Stromal cell of bone marrow (primary cell): ENCODE data around the gene ARHGEF6.
"Not testable (repeated sequence)": the region's sequence is repeated elsewhere in the genome, so short reads cannot be mapped to it uniquely, and the experiment has no call there.

Experiments
- DNase-seq: peaks from one replicate; pipeline ENCODE4 v3.0.0-alpha.2; 2012; ENCODE audit warnings: low read depth

ARHGEF6 gene, protein sequence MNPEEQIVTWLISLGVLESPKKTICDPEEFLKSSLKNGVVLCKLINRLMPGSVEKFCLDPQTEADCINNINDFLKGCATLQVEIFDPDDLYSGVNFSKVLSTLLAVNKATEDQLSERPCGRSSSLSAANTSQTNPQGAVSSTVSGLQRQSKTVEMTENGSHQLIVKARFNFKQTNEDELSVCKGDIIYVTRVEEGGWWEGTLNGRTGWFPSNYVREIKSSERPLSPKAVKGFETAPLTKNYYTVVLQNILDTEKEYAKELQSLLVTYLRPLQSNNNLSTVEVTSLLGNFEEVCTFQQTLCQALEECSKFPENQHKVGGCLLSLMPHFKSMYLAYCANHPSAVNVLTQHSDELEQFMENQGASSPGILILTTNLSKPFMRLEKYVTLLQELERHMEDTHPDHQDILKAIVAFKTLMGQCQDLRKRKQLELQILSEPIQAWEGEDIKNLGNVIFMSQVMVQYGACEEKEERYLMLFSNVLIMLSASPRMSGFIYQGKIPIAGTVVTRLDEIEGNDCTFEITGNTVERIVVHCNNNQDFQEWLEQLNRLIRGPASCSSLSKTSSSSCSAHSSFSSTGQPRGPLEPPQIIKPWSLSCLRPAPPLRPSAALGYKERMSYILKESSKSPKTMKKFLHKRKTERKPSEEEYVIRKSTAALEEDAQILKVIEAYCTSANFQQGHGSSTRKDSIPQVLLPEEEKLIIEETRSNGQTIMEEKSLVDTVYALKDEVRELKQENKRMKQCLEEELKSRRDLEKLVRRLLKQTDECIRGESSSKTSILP

DNA sequence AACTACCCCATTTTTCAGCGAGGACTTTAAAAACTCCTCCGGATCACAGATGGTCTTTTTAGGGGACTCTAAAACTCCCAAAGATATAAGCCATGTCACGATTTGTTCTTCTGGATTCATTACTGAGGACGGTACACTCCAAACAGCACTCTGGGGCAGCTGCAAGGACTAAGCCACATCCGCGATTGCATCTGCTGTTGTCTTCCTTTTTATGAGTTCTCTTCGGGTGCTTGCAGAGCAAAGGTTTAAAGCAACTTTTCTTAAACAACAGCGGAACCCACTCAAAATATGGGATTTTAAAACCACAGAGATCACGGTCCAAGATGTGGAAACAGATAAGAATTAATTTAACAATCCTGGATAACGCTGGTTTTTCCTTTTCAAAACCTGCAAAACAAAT, at the start of gene ARHGEF6:
Gene ARHGEF6 (minus strand): TSS at position 170 of the 400 bp plus-strand sequence. CDS start 50 bp downstream, at position 120.
- no peak for DNase-seq

DNA sequence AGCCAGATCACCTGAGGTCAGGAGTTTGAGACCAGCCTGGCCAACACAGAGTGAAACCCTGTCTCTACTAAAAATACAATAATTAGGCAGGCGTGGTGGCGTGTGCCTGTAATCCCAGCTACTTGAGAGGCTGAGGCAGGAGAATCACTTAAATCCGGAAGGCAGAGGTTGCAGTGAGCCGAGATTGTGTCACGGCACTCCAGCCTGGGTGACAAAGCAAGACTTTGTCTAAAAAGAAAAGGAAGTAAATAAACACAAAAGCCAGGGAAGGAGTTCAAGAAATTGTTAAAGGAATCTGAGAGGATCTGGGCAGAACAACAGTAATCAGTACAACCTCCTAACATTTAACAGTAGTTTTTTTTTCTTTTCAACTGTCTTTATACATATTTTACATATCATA, 48.7 kb upstream of the ARHGEF6 start:
- DNase-seq: no peak

DNA sequence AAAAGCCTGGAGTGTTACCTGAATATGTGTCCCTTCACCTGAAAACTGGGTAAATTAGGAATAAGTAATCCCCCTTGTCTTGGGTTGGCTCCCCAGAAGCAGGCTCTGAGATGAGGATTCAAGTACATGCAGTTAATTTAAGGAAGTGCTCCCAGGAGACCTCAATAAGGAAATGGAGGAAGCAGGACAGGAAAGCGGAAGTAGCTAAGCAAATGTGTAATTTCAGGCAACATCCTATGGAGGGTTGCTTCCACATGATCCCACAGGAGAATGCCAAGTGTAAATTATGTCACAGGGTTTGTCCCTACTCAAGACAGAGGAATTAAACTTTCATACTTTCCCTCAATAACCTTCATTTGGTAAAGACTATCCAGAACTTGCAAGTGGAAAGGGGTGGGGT, 48.1 kb upstream of the ARHGEF6 start:
- DNase-seq: no peak

DNA sequence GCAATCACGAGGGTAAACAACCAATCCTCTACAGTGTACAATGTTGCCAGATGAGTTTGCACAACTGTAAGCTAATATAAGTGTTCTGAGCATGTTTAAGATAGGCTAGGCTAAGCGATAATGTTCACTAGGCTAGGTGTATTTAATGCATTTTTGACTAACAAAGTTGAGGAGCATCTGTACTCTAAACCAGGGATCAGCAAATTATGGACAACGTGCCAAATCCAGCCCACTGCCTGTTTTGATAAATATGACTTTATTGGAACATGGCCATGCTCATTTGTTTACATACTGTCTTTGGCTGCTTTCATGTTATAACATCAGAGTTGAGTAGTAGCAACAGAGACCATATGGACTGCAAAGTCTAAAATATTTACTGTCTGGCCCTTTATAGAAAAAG, 46.3 kb upstream of the ARHGEF6 start:
- no peak for DNase-seq

DNA sequence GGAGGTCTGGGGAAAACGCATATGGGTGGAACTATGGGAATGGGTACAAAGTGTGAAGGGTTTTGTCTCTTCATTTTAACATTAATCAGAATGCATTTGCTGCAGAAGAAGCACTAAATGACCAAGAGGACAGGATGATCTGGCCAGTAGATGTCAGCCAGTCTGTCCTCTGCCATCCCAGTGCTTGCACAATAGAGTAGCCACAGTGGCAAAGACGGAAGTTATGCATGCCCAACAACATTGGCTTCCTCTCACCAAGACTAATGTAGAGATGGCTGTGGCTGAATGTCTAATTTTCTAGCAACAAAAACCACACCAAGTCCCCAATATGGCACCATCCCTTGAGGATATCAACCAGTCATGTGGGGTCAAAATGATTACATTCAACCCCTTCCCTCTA, 45.0 kb upstream of the ARHGEF6 start:
- DNase-seq: no peak

DNA sequence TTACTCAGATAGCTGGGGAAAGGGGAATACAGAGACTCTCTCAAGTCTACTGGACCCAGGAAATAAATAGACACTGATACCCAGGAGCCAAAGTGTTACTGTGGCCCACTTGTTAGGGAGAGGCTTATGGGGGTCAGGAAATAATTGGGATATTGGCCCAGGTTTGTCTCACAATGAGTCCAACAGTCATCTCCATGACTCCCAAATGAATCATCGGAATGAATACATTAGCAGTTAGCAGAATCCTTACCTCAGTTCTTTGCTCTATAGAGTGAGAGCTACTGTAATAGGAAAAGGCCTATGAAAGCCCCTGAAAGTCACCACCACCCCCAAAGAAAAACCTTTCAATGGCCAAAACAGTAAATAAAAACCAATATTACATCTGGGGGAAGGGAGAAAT, 42.4 kb upstream of the ARHGEF6 start:
- peak; percentile 17 for DNase-seq

DNA sequence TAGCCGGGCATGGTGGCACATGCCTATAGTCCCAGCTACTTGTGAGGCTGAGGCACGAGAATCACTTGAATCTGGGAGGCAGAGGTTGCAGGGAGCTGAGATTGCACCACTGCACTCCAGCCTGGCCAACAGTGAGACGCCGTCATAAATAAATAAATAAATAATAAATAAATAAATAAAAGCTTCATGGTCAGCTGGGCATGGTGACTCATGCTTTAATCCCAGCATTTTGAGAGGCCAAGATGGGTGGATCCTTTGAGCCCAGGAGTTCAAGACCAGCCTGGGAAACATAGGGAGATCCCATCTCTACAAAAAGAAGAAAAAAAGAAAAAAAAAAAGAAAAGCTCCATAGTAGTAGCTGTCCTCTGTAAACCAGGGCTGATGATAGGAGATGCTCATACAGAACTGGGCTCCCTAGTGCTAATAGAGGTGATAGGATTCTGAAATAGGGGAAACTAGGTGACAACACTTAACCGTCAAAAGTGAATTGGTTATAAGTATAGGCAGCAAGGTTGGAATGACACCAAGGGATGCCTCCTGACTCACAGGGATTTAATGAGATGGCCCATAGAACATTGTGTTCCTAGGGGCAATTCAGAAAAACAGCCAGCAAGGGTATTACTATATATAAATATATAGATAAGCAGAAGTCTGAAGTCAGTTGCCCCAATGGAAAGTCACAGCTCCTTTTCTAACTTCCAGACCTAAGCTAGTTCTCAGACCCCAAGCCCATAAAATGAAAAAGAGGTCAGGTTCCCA, 41.8 kb upstream of the ARHGEF6 start:
- DNase-seq: no peak

DNA sequence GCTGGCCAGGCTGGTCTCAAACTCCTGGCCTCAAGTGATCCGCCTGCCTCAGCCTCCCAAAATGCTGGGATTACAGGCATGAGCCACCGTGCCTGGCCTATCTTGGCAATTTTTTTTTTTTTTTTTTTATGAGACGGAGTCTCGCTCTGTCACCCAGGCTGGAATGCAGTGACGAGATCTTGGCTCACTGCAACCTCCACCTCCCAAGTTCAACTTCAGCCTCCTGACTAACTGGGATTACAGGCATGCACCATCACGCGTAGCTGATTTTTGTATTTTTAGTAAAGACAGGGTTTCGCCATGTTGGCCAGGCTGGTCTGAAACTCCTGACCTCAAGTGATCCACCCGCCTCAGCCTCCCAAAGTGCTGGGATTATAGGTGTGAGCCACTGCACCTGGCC, 39.0 kb upstream of the ARHGEF6 start:
- not testable (repeated sequence) for DNase-seq

DNA sequence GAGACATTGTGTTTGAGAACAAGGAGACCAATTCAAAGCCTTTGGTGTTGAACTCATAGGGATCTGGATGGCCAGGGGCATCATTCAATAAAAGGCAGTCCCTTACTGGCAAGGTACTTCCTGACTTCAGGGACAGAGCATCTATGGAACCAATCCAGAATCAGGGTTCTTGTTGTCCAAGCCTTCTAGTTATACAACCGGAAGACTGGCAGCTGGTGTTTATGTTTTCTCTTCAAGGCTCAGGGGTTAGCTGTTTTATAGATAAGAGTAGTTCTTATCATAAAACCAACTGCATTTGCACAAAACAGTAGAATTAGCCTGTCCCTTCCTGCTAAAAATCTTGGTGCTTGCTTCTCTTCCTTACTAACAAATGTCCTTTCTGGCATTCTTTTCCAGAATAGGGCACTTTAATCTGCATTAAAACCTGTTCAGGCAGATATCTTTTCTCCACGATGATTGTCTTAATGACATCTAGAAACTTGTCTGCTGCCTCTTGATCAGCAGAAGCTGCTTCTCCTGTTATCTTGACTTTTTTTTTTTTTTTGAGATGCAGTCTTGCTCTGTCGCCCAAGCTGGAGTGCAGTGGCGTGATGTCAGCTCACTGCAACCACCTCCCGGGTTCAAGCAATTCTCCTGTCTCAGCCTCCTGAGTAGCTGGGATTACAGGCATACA, 38.4 kb upstream of the ARHGEF6 start:
- DNase-seq: no peak

DNA sequence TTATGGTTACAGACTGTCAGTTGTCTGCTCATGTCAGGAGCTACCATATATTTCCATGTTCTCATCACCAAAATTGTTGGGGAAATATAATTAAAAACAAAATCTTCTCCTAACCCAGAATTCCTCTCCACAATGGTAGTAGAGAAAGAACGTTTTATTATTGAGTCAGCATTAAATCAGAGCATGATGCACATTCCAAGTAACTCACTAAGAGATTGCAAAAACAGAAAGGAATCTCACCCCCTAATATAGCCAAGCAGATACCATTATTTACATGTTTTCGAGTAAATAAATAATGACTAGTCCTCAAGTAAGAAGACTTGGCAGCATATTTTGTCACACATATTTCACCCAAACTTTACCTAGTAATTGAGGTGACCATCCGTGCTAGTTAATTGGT, 36.2 kb upstream of the ARHGEF6 start:
- DNase-seq: no peak

DNA sequence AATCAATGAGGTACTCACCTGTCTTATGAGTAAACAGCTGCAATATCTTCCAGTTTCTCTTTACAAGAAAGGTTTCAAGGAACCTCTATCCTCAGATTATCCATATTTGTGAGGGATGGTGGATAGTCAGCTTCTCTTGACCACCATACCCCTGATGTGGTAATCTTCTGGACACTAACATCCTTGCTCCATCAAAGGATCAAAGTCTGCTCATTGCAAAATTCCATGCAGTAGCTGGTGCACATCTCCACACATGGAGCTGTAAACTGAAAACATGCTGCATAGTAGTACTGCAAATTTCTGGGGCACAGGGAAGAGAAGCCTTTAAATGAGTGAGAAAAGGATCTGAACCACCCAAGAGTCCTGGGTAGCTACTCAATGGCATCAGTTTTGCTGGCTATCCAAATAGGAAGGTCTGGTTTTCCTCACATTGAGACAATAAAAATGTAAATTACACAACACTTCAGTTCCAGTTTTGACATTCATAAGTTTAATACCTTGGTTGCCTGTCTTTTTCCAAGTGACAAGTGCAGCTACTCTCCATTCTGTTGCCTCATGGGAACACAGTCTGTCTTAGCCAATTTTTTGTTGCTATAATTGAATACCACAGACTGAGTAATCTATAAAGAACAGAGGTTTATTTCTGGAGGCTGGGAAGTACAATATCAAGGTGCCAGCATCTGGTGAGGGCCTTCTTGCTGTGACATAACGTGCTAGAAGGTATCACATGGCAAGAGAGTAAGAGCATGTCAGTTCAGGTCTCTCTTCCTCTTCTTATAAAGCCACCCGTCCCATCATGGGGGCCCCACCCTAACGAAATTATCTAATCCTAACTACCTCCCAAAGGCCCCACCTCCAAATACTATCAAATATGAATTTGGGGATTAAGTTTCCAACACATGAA, 34.4 kb upstream of the ARHGEF6 start:
- DNase-seq: no peak

DNA sequence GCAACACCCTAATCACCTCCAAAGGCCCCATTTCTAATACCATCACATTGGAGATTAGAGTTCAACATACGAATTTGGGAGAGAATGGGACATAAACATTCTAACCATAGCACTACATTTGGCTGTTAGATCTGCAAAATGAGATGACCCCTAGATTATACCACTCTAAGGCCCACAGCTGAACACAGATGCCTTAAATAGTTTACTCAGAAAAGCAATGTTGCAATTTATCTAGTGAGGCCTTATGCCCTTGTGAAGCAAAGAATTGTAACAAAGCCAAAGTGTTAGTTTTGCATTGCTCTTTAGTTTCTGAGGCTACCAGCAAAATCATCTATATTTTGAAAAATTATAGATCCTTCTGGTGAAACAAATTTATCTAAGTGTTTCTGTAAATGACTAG, 31.6 kb upstream of the ARHGEF6 start:
- DNase-seq: no peak

DNA sequence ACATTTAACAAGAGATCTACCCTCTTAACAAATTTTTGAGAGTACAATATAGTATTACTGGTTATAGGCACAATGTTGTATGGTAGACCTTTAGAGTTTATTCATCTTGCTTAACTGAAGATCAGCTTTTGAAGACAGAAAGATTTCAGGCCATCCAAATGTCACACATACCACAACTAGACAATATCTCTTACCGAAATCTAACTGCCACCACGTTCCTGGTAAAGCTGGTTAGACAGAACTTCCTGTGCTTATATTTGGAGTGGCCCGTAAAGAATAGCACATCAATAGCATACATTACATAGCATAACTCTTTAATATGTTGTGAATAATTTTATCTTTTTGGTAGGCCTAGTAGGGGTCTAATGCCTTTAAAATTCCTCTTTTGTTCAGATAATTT, 29.8 kb upstream of the ARHGEF6 start:
- DNase-seq: no peak

DNA sequence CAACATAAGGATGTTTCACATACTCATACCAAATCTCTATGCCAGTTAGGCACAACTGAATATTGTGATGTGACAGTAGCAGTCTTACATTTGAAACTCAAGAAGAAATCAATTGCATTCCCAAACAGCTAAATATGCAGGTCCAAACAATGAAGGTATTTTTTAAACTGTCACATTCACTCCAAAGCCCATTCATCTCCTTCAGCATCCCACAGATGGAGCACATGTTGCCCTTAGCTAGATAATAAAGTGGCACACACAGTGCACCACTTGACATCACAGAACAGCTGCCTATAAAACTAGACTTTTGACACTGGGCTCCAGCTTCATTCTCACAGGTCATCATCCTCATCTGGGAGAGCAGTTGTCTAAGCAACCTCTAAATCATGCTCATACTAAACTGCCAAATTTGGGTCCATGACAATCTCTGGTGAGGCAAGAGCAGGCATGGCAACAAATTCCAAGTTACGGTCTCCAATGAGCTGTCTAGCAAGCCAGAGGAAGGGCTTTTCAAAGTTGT, 26.2 kb upstream of the ARHGEF6 start:
- no peak for DNase-seq

DNA sequence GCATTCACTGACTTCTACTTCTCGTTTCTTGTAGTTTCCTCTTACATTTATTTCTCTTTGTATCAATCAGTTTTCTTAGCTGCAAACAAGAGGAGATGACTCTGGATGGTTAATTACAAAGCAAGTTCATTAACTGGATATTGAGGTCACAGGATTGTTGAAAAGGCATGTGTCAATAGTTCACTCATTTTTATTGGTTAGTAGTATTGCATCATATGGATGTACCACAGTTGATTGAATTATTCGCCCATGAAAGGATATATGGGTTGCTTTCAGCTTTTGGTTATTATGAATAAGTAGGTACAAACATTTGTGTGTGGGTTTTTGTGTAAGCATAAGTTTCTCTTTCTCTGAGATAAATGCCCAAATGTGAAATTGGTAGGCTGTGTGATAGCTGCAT, 21.8 kb upstream of the ARHGEF6 start:
- DNase-seq: no peak

DNA sequence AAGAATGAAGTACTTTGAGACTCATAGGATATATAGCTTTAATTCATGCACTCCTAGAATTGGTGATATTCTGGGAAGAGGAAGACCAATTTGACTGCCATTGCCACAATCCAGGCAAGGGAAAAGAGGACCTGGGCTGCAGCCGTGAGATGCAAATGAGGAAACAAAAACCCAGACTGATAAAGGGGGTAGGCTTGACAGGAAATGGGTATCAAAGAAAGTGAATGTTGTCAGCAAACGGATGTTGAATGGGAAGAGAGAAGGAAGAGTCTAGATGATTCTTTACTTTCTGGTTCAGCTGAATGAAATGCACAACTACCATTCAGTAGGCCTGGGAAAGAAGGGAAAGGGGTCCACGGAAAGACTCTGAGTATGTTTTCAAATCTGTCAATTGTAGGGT, 17.1 kb upstream of the ARHGEF6 start:
- no peak for DNase-seq

DNA sequence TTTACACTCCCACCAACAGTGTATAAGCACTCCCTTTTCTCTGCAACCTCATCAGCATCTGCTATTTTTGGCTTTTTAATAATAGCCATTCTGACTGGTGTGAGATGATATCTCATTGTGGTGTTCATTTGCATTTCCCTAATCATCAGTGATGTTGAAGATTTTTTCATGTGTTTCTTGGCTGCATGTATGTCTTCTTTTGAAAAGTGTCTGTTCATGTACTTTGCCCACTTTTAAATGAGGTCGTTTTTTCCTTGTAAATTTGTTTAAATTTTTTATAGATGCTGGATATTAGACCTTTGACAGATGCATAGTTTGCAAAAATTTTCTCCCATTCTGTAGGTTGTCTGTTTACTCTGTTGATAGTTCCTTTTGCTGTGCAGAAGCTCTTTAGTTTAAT, 14.4 kb upstream of the ARHGEF6 start:
- DNase-seq: not testable (repeated sequence)

DNA sequence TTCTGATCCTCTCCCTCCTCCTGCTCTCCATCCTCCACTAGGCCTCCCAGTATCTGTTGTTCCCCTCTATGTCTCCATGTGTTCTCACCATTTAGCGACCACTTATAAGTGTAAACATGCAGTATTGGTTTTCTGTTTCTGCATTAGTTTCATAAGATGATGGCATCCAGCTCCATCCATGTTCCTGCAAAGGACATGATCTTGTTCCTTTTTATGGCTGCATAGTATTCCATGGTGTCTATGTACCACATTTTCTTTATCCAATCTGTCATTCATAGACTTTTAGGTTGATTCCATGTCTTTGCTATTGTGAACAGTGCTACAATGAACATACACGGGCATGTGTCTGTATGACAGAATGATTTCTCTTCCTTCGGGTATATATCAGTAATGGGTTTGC, 13.9 kb upstream of the ARHGEF6 start:
- DNase-seq: not testable (repeated sequence)

DNA sequence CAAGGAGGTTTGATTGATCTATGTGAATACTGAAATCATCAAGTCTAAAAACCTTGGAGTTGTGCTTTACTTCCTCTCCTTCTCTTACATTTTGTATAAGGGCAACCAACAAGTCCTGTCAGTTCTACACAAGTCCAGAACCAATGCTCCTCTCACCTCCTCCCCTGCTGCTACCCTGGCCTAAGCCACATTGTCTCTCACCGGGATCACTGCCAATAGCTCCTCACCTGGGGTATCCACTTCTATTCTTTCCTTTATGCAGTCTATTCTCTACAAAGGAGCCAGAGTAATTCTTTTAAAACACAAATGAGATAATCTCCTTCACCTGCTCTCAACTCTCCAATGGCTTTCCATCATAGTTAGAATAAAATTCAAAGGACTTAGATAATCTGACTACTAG, 13.3 kb upstream of the ARHGEF6 start:
- DNase-seq: no peak

DNA sequence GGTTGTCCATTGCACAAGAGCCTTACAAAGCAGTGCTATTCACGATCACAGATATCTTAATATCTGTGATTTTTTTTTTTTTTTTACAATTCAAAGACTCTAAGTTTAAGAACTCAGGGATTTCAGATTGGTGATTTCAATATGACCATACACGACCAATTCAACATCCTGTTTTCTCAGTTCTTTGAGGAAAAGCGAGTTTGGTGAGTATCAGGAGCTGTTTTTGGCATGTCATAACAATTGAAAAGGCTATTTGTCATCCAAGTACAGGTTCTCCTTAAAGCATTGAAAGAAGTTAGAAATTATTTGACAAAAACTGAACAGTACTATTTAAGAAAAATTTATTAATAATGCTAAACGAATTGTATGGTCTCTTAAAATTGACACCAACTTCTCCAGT, 9.1 kb upstream of the ARHGEF6 start:
- no peak for DNase-seq

DNA sequence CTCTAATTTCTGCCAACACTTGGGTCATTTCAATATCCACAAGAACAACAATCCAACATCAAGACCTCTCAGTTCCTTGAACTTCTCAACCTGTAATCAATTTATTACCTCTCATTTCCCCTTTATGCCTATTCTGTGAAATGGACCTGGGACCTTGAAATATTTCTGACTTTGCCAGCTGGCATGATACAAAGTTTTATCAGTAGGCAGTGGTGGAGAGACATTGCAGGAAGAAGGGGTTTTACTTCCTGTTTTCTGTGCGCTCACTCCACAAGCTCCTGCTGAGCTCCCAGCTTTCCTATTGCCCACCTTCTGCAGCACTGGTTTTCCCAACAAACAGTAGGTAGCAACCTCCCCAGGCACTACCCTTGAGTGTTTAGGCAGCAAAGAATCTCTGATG, 3.5 kb upstream of the ARHGEF6 start:
- DNase-seq: no peak
